SK-N-SH treated with all-trans-retinoic acid at 6 μM for 48 hours (cell line): ENCODE results near the gene NET1.

ENCODE experiments used
- ATAC-seq: fragments of 200-7000 bp; cut with Tn5 transposase; 3 replicates; pipeline ENCODE4 v1.9.1; 2020; ENCODE audit warnings: mild to moderate bottlenecking, moderate library complexity
- ARNTL ChIP-seq: fragments of 450-650 bp; formaldehyde crosslinking; IDR thresholded peaks from 2 replicates; pipeline ENCODE4 v1.5.0; 2020; ENCODE audit warnings: low read depth, mild to moderate bottlenecking, moderate library complexity, borderline replicate concordance
- CSRNP3 ChIP-seq: fragments of 250-450 bp; sonication (Bioruptor Pico); IDR thresholded peaks from 2 replicates; pipeline ENCODE4 v1.5.1; 2021; ENCODE audit warnings: mild to moderate bottlenecking, moderate library complexity
- ESRRG ChIP-seq: fragments of 250-450 bp; sonication (Bioruptor Pico); IDR thresholded peaks from 2 replicates; pipeline ENCODE4 v1.6.1; 2021; ENCODE audit warnings: mild to moderate bottlenecking
- GLIS3 ChIP-seq: fragments of 250-450 bp; sonication (Bioruptor Pico); IDR thresholded peaks from 2 replicates; pipeline ENCODE4 v1.5.0; 2020; ENCODE audit warnings: mild to moderate bottlenecking, moderate library complexity
- ISL1 ChIP-seq: fragments of 250-450 bp; sonication (Bioruptor Pico); IDR thresholded peaks from 2 replicates; pipeline ENCODE4 v2.1.2; 2022; ENCODE audit warnings: mild to moderate bottlenecking, moderate library complexity
- OSR1 ChIP-seq: fragments of 250-450 bp; sonication (Bioruptor Pico); IDR thresholded peaks from 2 replicates; pipeline ENCODE4 v1.8.0; 2022; ENCODE audit warnings: moderate library complexity, mild to moderate bottlenecking, inconsistent platforms
- PPARA ChIP-seq: fragments of 250-450 bp; sonication (Bioruptor Pico); IDR thresholded peaks from 2 replicates; pipeline ENCODE4 v1.5.0; 2020; ENCODE audit warnings: mild to moderate bottlenecking, borderline replicate concordance
- SNAI2 ChIP-seq: fragments of 250-450 bp; sonication (Bioruptor Pico); IDR thresholded peaks from 2 replicates; pipeline ENCODE4 v1.5.0; 2020; ENCODE audit warnings: mild to moderate bottlenecking, moderate library complexity
- TCF4 ChIP-seq: fragments of 250-450 bp; sonication (Bioruptor Pico); IDR thresholded peaks from 2 replicates; pipeline ENCODE4 v1.8.0; 2021; ENCODE audit warnings: mild to moderate bottlenecking, moderate library complexity, borderline replicate concordance
- TOX ChIP-seq: fragments of 250-450 bp; sonication (Bioruptor Pico); IDR thresholded peaks from 2 replicates; pipeline ENCODE4 v1.8.0; 2021; ENCODE audit warnings: mild to moderate bottlenecking, moderate library complexity, borderline replicate concordance
- ZC3H10 ChIP-seq: fragments of 250-450 bp; sonication (Bioruptor Pico); IDR thresholded peaks from 2 replicates; pipeline ENCODE4 v1.5.1; 2021; ENCODE audit warnings: mild to moderate bottlenecking, moderate library complexity
- ZNF565 ChIP-seq: fragments of 450-650 bp; formaldehyde crosslinking; conservative IDR thresholded peaks from 2 replicates; pipeline ENCODE4 v1.5.0; 2020; ENCODE audit warnings: low read depth, mild to moderate bottlenecking, moderate library complexity
- ZNF70 ChIP-seq: fragments of 450-650 bp; formaldehyde crosslinking; IDR thresholded peaks from 2 replicates; pipeline ENCODE4 v1.5.0; 2020; ENCODE audit warnings: mild to moderate bottlenecking, moderate library complexity
- ZNF8 ChIP-seq: fragments of 450-650 bp; formaldehyde crosslinking; IDR thresholded peaks from 2 replicates; pipeline ENCODE4 v1.5.0; 2020; ENCODE audit warnings: mild to moderate bottlenecking, moderate library complexity
- TF ChIP-seq, protein P1 (sequence below): fragments of 250-450 bp; sonication (Bioruptor Pico); IDR thresholded peaks from 2 replicates; pipeline ENCODE4 v1.5.0; 2020; ENCODE audit warnings: mild to moderate bottlenecking, moderate library complexity
- TF ChIP-seq, protein P2 (sequence below): fragments of 250-450 bp; sonication (Bioruptor Pico); IDR thresholded peaks from 2 replicates; pipeline ENCODE4 v1.8.0; 2021; ENCODE audit warnings: low read depth, mild to moderate bottlenecking, moderate library complexity, borderline replicate concordance
- TF ChIP-seq, protein P3 (sequence below): fragments of 250-450 bp; sonication (Bioruptor Pico); IDR thresholded peaks from 2 replicates; pipeline ENCODE4 v1.8.0; 2020; ENCODE audit warnings: mild to moderate bottlenecking, moderate library complexity, borderline replicate concordance
- TF ChIP-seq, protein P4 (sequence below): fragments of 250-450 bp; sonication (Bioruptor Pico); IDR thresholded peaks from 2 replicates; pipeline ENCODE4 v1.5.1; 2020; ENCODE audit warnings: low read depth, mild to moderate bottlenecking, moderate library complexity

The NET1 gene

GRCh38 chr10:5490032-5490431, 77.7 kb downstream of the NET1 start:
- no peak for ATAC-seq
- TF ChIP-seq TCF4 (no peak), ESRRG (CRISPR knock-in tag) (no peak), ISL1 (CRISPR knock-in tag) (no peak), ZNF8 (CRISPR knock-in tag) (no peak), ARNTL (no peak), CSRNP3 (no peak), OSR1 (CRISPR knock-in tag) (no peak), GLIS3 (no peak), TOX (CRISPR knock-in tag) (no peak), ZNF70 (no peak), ZC3H10 (CRISPR knock-in tag) (no peak)
- TF ChIP-seq, protein P1, sequence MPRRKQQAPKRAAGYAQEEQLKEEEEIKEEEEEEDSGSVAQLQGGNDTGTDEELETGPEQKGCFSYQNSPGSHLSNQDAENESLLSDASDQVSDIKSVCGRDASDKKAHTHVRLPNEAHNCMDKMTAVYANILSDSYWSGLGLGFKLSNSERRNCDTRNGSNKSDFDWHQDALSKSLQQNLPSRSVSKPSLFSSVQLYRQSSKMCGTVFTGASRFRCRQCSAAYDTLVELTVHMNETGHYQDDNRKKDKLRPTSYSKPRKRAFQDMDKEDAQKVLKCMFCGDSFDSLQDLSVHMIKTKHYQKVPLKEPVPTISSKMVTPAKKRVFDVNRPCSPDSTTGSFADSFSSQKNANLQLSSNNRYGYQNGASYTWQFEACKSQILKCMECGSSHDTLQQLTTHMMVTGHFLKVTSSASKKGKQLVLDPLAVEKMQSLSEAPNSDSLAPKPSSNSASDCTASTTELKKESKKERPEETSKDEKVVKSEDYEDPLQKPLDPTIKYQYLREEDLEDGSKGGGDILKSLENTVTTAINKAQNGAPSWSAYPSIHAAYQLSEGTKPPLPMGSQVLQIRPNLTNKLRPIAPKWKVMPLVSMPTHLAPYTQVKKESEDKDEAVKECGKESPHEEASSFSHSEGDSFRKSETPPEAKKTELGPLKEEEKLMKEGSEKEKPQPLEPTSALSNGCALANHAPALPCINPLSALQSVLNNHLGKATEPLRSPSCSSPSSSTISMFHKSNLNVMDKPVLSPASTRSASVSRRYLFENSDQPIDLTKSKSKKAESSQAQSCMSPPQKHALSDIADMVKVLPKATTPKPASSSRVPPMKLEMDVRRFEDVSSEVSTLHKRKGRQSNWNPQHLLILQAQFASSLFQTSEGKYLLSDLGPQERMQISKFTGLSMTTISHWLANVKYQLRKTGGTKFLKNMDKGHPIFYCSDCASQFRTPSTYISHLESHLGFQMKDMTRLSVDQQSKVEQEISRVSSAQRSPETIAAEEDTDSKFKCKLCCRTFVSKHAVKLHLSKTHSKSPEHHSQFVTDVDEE (CRISPR knock-in tag) = no peak
- TF ChIP-seq, protein P2, sequence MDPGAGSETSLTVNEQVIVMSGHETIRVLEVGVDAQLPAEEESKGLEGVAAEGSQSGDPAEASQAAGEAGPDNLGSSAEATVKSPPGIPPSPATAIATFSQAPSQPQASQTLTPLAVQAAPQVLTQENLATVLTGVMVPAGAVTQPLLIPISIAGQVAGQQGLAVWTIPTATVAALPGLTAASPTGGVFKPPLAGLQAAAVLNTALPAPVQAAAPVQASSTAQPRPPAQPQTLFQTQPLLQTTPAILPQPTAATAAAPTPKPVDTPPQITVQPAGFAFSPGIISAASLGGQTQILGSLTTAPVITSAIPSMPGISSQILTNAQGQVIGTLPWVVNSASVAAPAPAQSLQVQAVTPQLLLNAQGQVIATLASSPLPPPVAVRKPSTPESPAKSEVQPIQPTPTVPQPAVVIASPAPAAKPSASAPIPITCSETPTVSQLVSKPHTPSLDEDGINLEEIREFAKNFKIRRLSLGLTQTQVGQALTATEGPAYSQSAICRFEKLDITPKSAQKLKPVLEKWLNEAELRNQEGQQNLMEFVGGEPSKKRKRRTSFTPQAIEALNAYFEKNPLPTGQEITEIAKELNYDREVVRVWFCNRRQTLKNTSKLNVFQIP (CRISPR knock-in tag) = no peak
- TF ChIP-seq, protein P3, sequence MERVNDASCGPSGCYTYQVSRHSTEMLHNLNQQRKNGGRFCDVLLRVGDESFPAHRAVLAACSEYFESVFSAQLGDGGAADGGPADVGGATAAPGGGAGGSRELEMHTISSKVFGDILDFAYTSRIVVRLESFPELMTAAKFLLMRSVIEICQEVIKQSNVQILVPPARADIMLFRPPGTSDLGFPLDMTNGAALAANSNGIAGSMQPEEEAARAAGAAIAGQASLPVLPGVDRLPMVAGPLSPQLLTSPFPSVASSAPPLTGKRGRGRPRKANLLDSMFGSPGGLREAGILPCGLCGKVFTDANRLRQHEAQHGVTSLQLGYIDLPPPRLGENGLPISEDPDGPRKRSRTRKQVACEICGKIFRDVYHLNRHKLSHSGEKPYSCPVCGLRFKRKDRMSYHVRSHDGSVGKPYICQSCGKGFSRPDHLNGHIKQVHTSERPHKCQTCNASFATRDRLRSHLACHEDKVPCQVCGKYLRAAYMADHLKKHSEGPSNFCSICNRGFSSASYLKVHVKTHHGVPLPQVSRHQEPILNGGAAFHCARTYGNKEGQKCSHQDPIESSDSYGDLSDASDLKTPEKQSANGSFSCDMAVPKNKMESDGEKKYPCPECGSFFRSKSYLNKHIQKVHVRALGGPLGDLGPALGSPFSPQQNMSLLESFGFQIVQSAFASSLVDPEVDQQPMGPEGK (CRISPR knock-in tag) = no peak

DNA sequence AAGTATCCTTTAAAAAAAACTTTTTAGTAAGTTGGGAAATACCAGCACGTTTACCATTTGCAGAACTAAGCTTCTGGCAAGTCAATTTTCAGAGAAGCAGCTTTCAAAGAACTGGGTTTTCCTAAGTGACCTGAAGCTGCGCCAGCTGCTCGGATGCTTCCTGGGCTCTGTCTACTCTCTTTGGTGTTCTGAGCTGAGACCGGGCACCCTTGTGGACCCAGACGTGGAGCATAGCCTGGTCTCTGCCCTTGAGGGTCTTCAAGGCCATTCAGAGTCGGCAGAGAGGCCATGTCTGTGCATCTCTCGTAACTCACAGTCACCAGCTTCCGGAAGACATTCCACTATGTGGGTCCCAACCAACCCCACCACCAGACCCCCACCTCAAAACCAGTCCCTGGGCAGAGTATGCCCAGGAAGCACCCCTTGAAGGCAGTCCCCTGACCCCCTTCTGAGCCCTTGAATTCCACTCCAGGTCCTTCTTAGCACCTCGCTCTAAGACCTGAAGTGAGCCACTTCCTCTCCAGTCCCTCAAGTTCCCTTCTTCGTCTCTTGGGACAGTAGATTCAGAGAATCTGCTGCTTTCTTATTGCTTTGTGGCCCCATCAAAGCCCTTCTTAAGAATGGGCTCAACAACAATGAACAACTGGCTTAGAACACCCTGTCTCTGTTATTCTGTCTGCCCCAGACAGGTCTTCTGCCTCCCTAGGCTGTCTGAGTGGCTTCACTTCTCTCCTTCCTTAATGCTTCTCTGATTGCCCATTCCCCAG, 78.5 kb downstream of the NET1 start:
- no peak for ATAC-seq
- TF ChIP-seq, protein P4, sequence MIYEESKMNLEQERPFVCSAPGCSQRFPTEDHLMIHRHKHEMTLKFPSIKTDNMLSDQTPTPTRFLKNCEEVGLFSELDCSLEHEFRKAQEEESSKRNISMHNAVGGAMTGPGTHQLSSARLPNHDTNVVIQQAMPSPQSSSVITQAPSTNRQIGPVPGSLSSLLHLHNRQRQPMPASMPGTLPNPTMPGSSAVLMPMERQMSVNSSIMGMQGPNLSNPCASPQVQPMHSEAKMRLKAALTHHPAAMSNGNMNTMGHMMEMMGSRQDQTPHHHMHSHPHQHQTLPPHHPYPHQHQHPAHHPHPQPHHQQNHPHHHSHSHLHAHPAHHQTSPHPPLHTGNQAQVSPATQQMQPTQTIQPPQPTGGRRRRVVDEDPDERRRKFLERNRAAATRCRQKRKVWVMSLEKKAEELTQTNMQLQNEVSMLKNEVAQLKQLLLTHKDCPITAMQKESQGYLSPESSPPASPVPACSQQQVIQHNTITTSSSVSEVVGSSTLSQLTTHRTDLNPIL (CRISPR knock-in tag) = no peak
- TF ChIP-seq TCF4 = no peak
- no peak for TF ChIP-seq ESRRG (CRISPR knock-in tag)
- TF ChIP-seq OSR1 (CRISPR knock-in tag) = no peak
- no peak for TF ChIP-seq TOX (CRISPR knock-in tag)
- no peak for TF ChIP-seq PPARA (CRISPR knock-in tag)
- TF ChIP-seq ISL1 (CRISPR knock-in tag) = no peak
- no peak for TF ChIP-seq CSRNP3
- TF ChIP-seq, protein P1 (CRISPR knock-in tag) = no peak
- no peak for TF ChIP-seq ZNF70
- TF ChIP-seq ZNF565 = no peak
- no peak for TF ChIP-seq GLIS3
- TF ChIP-seq SNAI2 (CRISPR knock-in tag) = no peak
- no peak for TF ChIP-seq ZC3H10 (CRISPR knock-in tag)
- TF ChIP-seq, protein P2 (CRISPR knock-in tag) = no peak
